H7 (cell line): ENCODE results near the gene TRUB2. TPM values are rescaled to one million over a fixed set of nuclear protein-coding genes. Genes with fewer than 3 reads are reported as not detected.
"Not testable (repeated sequence)": the region's sequence is repeated elsewhere in the genome, so short reads cannot be mapped to it uniquely, and the experiment has no call there.

ENCODE experiments used
- DNase-seq: peaks from one replicate; pipeline ENCODE4 v3.0.0; 2012
- H3K27me3 ChIP-seq: 2 replicates; pipeline ENCODE4 v1.6.0; 2011; ENCODE audit warnings: mild to moderate bottlenecking, low read length; ENCODE audit not compliant: control insufficient read depth, insufficient read depth
- H3K36me3 ChIP-seq: replicated peaks from 2 replicates; pipeline ENCODE4 v1.5.1; 2011; ENCODE audit warnings: low read length; ENCODE audit not compliant: control insufficient read depth, insufficient read depth
- H3K4me3 ChIP-seq: 2 replicates; pipeline ENCODE4 v1.5.1; 2011; ENCODE audit warnings: low read depth, mild to moderate bottlenecking, control low read depth, low read length, moderate library complexity; ENCODE audit not compliant: insufficient read depth
- total RNA-seq: library from RNA; depleted of rRNA; stranded (reverse); fragments of >200 nt; shearing (Covaris generic); gene quantifications from 2 replicates; pipeline ENCODE4 v1.2.3, GENCODE V29; 2014

TRUB2 gene
- total RNA-seq, 1 experiment from 2014 or later: 51.9 TPM

DNA sequence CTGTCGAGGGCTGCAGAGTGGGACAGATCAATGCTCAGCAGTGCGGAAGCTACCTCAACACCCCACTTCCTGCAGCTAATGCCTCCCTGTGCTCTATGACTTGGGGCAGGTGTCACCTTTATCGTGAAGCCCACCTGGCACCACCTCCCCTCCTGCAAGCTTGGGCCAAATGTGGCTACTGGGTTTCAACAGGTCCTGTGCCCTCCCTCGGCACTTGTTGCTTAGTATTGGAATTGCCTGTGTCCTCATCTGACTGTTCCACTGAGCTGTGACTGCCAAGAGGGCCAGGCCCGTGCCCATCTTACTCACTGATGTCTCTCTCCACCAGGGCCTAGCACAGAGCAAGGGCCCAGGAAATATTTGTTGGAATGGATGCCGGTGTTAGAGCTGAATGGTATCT, 27.5 kb upstream of the TRUB2 start:
- no peaks in the 10 kb centered on the region for H3K27me3 ChIP-seq
- no peak for DNase-seq
- no peak overlapping the region for H3K4me3 ChIP-seq
- H3K36me3 ChIP-seq: peaks cover 9% of the 10 kb centered on the region

GRCh38 chr9:128349125-128349524, 26.9 kb upstream of the TRUB2 start:
- peaks cover 9% of the 10 kb centered on the region for H3K36me3 ChIP-seq
- DNase-seq: no peak
- H3K4me3 ChIP-seq: no peak overlapping the region
- no peaks in the 10 kb centered on the region for H3K27me3 ChIP-seq

- Histone ChIP-seq H3K4me3 (no peak overlapping the region), H3K27me3 (no peaks in the 10 kb centered on the region), H3K36me3 (peaks cover 19% of the 10 kb centered on the region)
- DNase-seq: peak; percentile 78
Observed at GRCh38 chr9:128344931-128345605, 22.8 kb upstream of the TRUB2 start.

GRCh38 chr9:128343855-128344254, 21.6 kb upstream of the TRUB2 start:
- H3K27me3 ChIP-seq: no peaks in the 10 kb centered on the region
- DNase-seq: no peak
- H3K4me3 ChIP-seq: no peak overlapping the region
- H3K36me3 ChIP-seq: peaks cover 16% of the 10 kb centered on the region

GRCh38 chr9:128342971-128343680, 20.9 kb upstream of the TRUB2 start:
- DNase-seq: no peak
- Histone ChIP-seq H3K27me3 (no peaks in the 10 kb centered on the region), H3K36me3 (peaks cover 15% of the 10 kb centered on the region), H3K4me3 (no peak overlapping the region)

DNA sequence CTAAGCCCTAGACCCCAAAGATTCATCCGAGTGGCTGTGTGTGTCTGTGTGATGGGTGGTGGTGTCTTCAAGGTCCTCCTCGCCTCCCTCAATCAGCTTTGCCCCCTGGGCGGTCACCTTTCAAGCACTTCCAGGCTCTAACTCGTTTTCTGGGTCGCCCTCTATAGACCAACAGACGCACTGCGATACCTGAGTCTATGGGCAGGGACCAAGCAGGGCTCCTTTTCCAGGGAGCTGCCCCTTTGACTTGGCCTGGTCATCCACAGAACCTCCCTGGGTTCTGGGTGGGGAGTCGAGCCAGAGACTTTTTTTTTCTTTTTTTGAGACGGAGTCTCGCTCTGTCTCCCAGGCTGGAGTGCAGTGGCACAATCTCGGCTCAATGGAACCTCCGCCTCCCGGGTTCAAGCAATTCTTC, 19.2 kb upstream of the TRUB2 start:
- peaks cover 11% of the 10 kb centered on the region for H3K36me3 ChIP-seq
- peak; percentile 91 for DNase-seq
- no peaks in the 10 kb centered on the region for H3K27me3 ChIP-seq
- peak overlapping the region; percentile 83 for H3K4me3 ChIP-seq

DNA sequence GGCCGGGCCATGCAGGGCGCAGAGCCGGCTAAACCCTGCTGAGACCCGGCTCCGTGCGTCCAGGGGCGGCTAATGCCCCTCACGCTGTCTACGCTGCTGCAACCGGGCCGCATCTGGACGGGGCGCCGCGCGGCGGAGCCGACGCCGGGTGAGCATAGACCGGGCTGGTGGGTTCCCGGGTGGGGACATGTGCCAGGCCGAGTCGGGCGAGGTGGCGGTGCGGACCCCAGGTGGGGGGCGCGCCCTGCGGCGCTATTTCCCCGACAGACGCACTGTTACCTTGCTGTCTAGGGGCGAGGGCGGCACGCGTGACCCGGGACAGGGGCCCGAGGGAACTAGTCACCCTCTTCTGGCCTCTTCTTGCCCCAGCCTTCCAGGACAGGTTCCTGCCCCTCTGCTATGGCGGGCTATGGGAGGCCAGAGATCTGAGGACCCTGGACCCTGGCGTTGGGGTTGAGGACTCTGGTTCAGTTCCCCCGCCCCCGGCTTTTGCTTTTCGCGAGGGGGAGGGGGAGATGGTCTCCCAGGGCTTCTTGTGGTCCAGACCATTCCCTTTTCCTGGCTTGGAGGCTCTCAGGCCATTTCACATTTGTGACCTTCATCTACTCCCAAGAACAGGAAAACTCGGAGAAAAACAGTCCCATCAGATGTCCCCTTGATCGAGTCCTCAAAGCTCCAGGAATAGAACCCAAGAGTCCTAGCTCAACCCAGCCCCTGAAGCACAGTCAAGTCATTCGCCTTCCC, 18.6 kb upstream of the TRUB2 start:
- Histone ChIP-seq H3K36me3 (peaks cover 10% of the 10 kb centered on the region), H3K27me3 (no peaks in the 10 kb centered on the region), H3K4me3 (peak overlapping the region; percentile 83)
- DNase-seq: peak; percentile 75

DNA sequence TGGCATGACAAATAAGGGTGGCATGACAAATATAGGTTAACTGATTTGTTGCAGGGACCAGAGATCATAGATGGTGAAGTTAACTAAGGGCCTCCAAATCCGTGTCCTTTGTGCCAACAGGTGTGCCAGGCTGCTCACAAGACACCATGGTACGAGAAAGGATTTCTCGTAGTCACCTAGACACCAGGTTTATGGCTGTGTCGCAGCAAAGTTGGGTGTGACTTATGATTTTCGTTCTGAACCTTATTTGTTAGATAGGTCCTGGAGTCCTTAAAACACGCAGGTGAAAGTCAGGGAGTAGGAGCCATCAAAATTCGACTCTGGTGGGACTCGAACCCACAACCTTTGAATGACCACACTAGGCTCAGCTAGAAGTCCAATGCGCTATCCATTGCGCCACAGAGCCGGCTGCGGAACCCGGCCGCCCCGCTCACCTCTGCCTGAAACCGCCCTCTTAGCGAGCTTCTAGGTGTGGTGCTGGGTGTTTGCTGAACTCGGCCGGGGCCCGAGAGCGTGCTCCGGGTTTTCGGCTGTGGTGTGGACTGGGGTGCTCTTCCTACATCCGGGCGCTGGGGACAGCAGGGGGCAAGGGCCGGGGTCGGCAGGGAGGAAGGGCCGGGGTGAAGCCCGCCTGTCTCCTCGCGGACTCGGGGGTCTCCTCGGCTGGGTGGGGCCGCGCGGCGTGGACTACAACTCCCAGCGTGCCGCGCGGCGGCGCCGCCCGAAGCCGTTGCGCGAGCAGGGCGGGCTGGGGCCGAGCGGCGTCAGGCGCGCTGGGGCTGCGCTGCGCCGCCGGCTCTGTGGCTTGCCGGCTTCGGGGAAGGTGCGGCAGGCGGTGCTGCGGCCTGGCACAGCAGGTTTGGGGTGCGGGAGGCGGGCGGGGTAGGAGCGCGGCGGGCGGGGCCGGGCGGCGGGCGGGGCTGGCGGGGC, 17.8 kb upstream of the TRUB2 start, which contains the start of gene SLC27A4:
Gene SLC27A4 (plus strand): TSS at position 767 of the 930 bp plus-strand sequence. CDS start 2,606 bp downstream, outside the sequence.
- DNase-seq: peak; percentile 98
- Histone ChIP-seq H3K27me3 (no peaks in the 10 kb centered on the region), H3K4me3 (peak within 1 kb of the TSS; percentile 83), H3K36me3 (peaks cover 9% of the 10 kb centered on the region)

GRCh38 chr9:128338852-128339614, 16.8 kb upstream of the TRUB2 start:
- H3K36me3 ChIP-seq, H3K27me3 ChIP-seq, DNase-seq, H3K4me3 ChIP-seq: not testable (repeated sequence)

DNA sequence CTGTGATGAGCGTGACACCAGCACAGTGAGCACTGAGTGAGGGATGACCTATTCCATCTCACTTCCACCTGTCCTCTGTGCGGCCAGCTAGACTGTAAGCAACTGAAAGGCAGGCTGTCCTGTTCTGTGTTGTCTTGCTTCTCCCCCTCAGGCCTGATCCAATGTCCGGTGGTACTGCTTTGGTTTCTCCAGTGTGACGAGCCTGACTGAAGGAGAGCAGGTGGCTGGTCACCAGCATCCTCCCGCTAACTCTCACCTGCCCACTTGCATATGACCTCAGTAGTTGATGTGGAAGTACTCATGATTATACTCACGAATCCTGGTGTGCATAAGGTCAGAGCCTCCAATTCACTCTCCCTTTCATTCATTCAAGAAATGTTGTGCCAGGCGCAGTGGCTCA, 15.7 kb upstream of the TRUB2 start:
- DNase-seq: no peak
- no peak overlapping the region for H3K4me3 ChIP-seq
- no peaks in the 10 kb centered on the region for H3K27me3 ChIP-seq
- peaks cover 3% of the 10 kb centered on the region for H3K36me3 ChIP-seq

GRCh38 chr9:128335914-128336313, 13.7 kb upstream of the TRUB2 start:
- H3K4me3 ChIP-seq: no peak overlapping the region
- no peaks in the 10 kb centered on the region; the same call in 1 of the 2 replicates for H3K36me3 ChIP-seq
- H3K27me3 ChIP-seq: no peaks in the 10 kb centered on the region
- no peak for DNase-seq

- H3K36me3 ChIP-seq: no peaks in the 10 kb centered on the region; the same call in 1 of the 2 replicates
- no peak for DNase-seq
- H3K27me3 ChIP-seq: no peaks in the 10 kb centered on the region
- H3K4me3 ChIP-seq: no peak overlapping the region
Observed at GRCh38 chr9:128335161-128335560, 12.9 kb upstream of the TRUB2 start.

DNA sequence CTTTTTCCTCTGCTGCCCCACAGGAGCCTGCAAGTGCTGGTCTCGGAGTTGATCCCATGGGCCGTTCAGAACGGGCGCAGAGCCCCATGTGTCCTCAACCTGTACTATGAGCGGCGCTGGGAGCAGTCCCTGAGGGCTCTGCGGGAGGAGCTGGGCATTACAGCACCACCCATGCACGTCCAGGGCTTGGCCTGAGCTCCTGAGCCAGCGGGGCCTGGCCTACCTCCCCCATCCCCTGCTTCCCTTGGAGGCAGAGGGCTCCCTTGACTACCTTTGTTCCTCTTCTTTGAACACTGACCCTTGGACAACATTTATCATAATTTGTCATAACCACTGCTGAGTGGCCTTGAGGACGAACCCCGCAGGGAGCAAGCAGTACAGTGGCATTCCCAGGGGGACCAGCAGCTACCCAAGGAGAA, 11.2 kb upstream of the TRUB2 start:
- Histone ChIP-seq H3K27me3 (no peaks in the 10 kb centered on the region), H3K36me3 (no peaks in the 10 kb centered on the region; the same call in 1 of the 2 replicates), H3K4me3 (no peak overlapping the region)
- no peak for DNase-seq
